CD4-positive, alpha-beta memory T cell (primary cell): ENCODE data around the gene METTL1. TPM values are rescaled to one million over a fixed set of nuclear protein-coding genes. Genes with fewer than 3 reads are reported as not detected.
A peak's percentile ranks its signal among the peaks of the same experiment; 100 is the strongest.
"Not testable (repeated sequence)": the region's sequence is repeated elsewhere in the genome, so short reads cannot be mapped to it uniquely, and the experiment has no call there.

ENCODE experiments used
- CTCF ChIA-PET: fragments of 350-600 bp; sonication (Branson Sonifier 250); formaldehyde crosslinking; loops from one replicate; lab custom pipeline; 2021; ENCODE audit warnings: inconsistent platforms; ENCODE audit not compliant: partially characterized antibody; lab: Charles Lee
- POLR2A ChIA-PET: fragments of 350-600 bp; sonication (Branson Sonifier 250); formaldehyde crosslinking; loops from one replicate; lab custom pipeline; 2021; ENCODE audit not compliant: partially characterized antibody; lab: Charles Lee
- DNase-seq, 5 donors: peaks; one replicate each; pipeline versions ENCODE4 v3.0.0 to v3.0.0-alpha.2; 2020 to 2022; ENCODE audit warnings: mixed read lengths in 1 of 5
- H3K27ac ChIP-seq: one replicate; pipeline ENCODE4 v1.7.0; 2013; ENCODE audit warnings: low read depth, low read length
- H3K27me3 ChIP-seq: 2 replicates; pipeline ENCODE4 v1.7.0; 2013; ENCODE audit warnings: mild to moderate bottlenecking, low read length, moderate library complexity; ENCODE audit not compliant: insufficient read depth
- H3K36me3 ChIP-seq: 2 replicates; pipeline ENCODE4 v1.7.0; 2013; ENCODE audit warnings: mild to moderate bottlenecking, low read length, moderate library complexity; ENCODE audit not compliant: insufficient read depth
- H3K4me1 ChIP-seq: 2 replicates; pipeline ENCODE4 v1.7.0; 2013; ENCODE audit warnings: mild to moderate bottlenecking, low read length, moderate library complexity; ENCODE audit not compliant: insufficient read depth
- H3K4me3 ChIP-seq, 2 donors: one replicate each; pipeline ENCODE4 v1.7.0; 2013; ENCODE audit warnings: low read length in 2 of 2, mild to moderate bottlenecking in 1 of 2
- H3K9me3 ChIP-seq, 2 donors: one replicate each; pipeline ENCODE4 v1.7.0; 2013; ENCODE audit warnings: low read length in 2 of 2, control low read depth in 1 of 2; ENCODE audit not compliant: control insufficient read depth in 1 of 2
- H3K27ac Mint-ChIP-seq, 7 donors: one replicate each; pipeline ENCODE4 v1.8.0; 2020 to 2021; ENCODE audit warnings: mixed read lengths in 7 of 7, mild to moderate bottlenecking in 6 of 7, inconsistent platforms in 3 of 7, moderate library complexity in 3 of 7
- H3K27me3 Mint-ChIP-seq, 2 donors: one replicate each; pipeline ENCODE4 v1.8.0; 2020 to 2021; ENCODE audit warnings: mixed read lengths in 2 of 2
- H3K36me3 Mint-ChIP-seq, 2 donors: one replicate each; pipeline ENCODE4 v1.8.0; 2020 to 2021; ENCODE audit warnings: mixed read lengths in 2 of 2, inconsistent platforms in 1 of 2, mild to moderate bottlenecking in 1 of 2
- H3K4me1 Mint-ChIP-seq, 4 donors: one replicate each; pipeline ENCODE4 v1.8.0; 2020 to 2021; ENCODE audit warnings: mixed read lengths in 4 of 4, mild to moderate bottlenecking in 1 of 4
- H3K4me3 Mint-ChIP-seq, 8 donors: one replicate each; pipeline ENCODE4 v1.8.0; 2020 to 2021; ENCODE audit warnings: mixed read lengths in 8 of 8, mild to moderate bottlenecking in 7 of 8, moderate library complexity in 6 of 8, inconsistent platforms in 3 of 8
- H3K9me3 Mint-ChIP-seq, 8 donors: one replicate each; pipeline ENCODE4 v1.8.0; 2020 to 2021; ENCODE audit warnings: mixed read lengths in 8 of 8, mild to moderate bottlenecking in 5 of 8, inconsistent platforms in 3 of 8, moderate library complexity in 1 of 8
- intact Hi-C: fragments of 100-400 bp; cut with micrococcal nuclease; formaldehyde crosslinking; loops from one replicate; pipeline ENCODE4 v1.15.1; 2023
- polyA plus RNA-seq, 2 donors: library from polyadenylated mRNA; unstranded; fragments of 300-500 nt; fragmentation: Illumina TruSeq; gene quantifications; one replicate each; pipeline ENCODE4 v1.2.3, GENCODE V29; 2021
- total RNA-seq, 2 experiments: library from RNA; stranded (reverse); gene quantifications; one replicate each; pipeline ENCODE4 v1.2.3, GENCODE V29; 2021

METTL1 gene
- total and polyA plus RNA-seq, 4 experiments from 2014 or later, result 9.9 to 19.1 (median 13.6) TPM

DNA sequence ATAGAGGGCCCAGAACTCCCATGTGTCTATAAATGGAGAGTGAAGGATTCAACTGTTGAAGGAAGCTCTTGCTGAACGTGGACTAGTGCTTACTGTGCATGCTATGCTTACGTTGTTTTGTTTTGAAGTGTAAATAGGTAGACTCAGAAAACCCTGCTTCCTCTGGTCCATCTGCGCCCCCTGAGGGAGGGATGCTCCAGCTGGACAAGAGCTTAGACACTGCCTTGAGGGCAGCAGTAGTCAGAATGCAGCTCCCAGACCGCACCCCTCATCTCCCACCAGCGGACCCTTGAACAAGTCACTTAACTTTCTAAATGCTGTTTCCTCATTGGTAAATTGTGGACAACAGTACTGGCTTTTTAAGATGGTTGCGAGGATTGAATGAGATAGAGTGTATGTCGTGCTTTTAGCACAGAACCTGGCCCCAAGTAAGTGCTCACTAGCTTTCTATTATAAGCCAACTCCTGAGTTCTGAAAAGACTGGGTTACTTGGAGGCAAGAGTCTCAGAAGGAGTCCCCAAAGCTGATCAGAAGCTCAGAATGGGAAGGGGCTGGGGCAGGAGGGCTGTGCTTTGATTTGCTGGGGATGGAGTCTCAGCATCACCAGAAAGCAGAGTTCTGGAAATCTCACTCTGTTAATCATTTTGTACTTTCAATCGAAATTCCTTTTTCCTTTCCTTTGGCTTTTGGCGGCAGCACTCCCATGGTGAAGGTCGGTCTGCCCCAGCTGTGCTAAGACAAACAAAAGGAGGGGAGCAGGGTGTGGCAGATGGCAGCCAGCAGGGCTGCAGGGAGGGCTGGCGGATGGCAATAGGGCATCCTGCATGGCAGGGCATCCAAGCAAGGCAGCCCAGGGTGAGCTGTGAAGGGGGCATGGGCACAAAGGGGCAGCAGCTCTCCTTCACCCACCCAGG lies 48.9 kb downstream of the METTL1 start:
- H3K36me3 ChIP-seq, result peaks cover 52% of the 10 kb centered on the region
- ChIA-PET POLR2A (interaction anchor here (0.6 to 4.4 kb wide), 6 partner anchors 9 to 212 kb away, joined by 3 to 32 read pairs (median 6); partner anchors contain the start of gene TSPAN31), CTCF (interaction anchor here (1.2 to 3.2 kb wide), 2 partner anchors 19 to 34 kb away, joined by 3 to 10 read pairs; no protein-coding TSS in a partner anchor)
- intact Hi-C loops, result no loop called here
- Mint-ChIP-seq H3K27ac (peak overlapping the region; percentile 34 to 84 (median 75)), H3K4me1 (peaks cover 14 to 32% (median 21%) of the 10 kb centered on the region in 4 donors), H3K9me3 (peaks cover 0 to 2% (median 0%) of the 10 kb centered on the region in 8 donors), H3K36me3 (peaks cover 26 to 47% of the 10 kb centered on the region in 2 donors), H3K27me3 (no peaks in the 10 kb centered on the region), H3K4me3 (peak overlapping the region in 1 of 8 donors; percentile 51)
- H3K4me3 ChIP-seq, result no peak overlapping the region
- H3K9me3 ChIP-seq, result no peaks in the 10 kb centered on the region
- no peak overlapping the region for H3K27ac ChIP-seq
- no peaks in the 10 kb centered on the region for H3K4me1 ChIP-seq
- no peak for DNase-seq
- no peaks in the 10 kb centered on the region for H3K27me3 ChIP-seq

DNA sequence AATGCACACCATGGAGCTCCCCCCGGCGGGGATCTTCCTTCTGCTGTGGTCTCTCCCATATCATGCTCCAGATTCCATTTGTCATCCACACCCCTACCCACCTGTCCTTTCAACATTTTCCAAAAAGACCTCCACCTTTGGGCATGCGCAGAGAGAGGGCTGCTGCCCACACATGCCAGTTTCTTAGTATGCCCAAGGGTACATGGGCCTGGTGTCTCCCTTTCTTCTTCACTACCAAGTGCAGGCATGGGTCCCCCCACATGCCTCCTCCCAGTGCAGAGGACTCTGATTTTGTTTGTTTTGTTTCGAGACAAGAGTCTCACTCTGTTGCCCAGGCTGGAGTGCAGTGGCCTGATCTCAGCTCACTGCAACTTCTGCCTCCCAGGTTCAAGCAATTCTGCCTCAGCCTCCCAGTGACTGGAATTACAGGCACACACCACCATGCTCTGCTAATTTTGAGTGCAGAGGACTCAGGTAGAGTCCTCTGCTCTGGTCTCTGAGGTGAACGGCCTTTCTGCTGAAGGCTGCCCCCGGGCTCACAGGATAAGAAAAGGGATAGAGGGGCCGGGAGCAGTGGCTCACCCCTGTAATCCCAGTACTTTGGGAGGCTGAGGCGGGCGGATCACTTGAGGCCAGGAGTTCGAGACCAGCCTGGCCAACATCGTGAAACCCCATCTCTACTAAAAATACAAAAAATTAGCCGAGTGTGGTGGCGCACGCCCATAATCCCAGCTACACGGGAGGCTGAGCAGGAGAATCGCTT lies 49.9 kb downstream of the METTL1 start:
- H3K4me3 Mint-ChIP-seq, DNase-seq, H3K9me3 ChIP-seq, intact Hi-C loops, H3K27me3 Mint-ChIP-seq, H3K27me3 ChIP-seq, H3K4me1 ChIP-seq, H3K9me3 Mint-ChIP-seq, H3K4me3 ChIP-seq, H3K27ac ChIP-seq: not testable (repeated sequence)
- POLR2A ChIA-PET, result interaction anchor here (1.0 to 4.4 kb wide), 6 partner anchors 10 to 23 kb away, joined by 3 to 32 read pairs (median 5); partner anchors contain the start of gene TSPAN31
- peaks cover 48% of the 10 kb centered on the region for H3K36me3 ChIP-seq
- Mint-ChIP-seq H3K36me3 (peaks cover 24 to 47% of the 10 kb centered on the region in 2 donors), H3K27ac (peak overlapping the region in 4 of 7 donors; percentile 29 to 72 (median 42)), H3K4me1 (peaks cover 14 to 32% (median 21%) of the 10 kb centered on the region in 4 donors)
- CTCF ChIA-PET, result interaction anchor here (1.2 to 3.2 kb wide), 2 partner anchors 20 to 35 kb away, joined by 3 to 10 read pairs; no protein-coding TSS in a partner anchor

DNA sequence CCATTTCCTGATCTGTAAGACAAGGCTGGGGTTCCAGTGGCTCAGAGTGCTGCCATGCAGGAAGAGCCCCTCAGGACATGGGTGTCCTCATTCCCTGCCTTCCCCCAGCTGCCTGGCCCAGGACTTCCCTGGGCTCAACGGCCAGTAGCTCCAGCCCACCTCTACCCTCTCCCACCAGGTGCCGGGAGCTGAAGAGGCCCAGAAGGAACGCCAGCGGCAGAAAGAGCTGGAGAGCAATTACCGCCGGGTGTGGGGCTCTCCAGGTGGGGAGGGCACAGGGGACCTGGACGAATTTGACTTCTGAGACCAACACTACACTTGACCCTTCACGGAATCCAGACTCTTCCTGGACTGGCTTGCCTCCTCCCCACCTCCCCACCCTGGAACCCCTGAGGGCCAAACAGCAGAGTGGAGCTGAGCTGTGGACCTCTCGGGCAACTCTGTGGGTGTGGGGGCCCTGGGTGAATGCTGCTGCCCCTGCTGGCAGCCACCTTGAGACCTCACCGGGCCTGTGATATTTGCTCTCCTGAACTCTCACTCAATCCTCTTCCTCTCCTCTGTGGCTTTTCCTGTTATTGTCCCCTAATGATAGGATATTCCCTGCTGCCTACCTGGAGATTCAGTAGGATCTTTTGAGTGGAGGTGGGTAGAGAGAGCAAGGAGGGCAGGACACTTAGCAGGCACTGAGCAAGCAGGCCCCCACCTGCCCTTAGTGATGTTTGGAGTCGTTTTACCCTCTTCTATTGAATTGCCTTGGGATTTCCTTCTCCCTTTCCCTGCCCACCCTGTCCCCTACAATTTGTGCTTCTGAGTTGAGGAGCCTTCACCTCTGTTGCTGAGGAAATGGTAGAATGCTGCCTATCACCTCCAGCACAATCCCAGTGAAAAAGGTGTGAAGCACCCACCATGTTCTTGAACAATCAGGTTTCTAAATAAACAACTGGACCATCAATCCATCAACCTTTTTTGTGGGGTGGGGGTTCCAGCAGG lies 51.0 kb downstream of the METTL1 start:
- no peak overlapping the region for H3K4me3 ChIP-seq
- Mint-ChIP-seq H3K27me3 (no peaks in the 10 kb centered on the region), H3K27ac (peak overlapping the region in 3 of 7 donors; percentile 13 to 70 (median 49)), H3K9me3 (peaks cover 0 to 2% (median 0%) of the 10 kb centered on the region in 8 donors), H3K4me3 (no peak overlapping the region), H3K4me1 (peaks cover 12 to 32% (median 20%) of the 10 kb centered on the region in 4 donors), H3K36me3 (peaks cover 20 to 48% of the 10 kb centered on the region in 2 donors)
- no peaks in the 10 kb centered on the region for H3K4me1 ChIP-seq
- intact Hi-C loops, result no loop called here
- H3K36me3 ChIP-seq, result peaks cover 53% of the 10 kb centered on the region
- ChIA-PET CTCF (interaction anchor here (1.2 to 2.0 kb wide), 2 partner anchors 21 to 136 kb away, joined by 3 to 6 read pairs; no protein-coding TSS in a partner anchor), POLR2A (interaction anchor here (1.0 to 4.4 kb wide), 5 partner anchors 11 to 23 kb away, joined by 3 to 32 read pairs (median 5); partner anchors contain the start of gene TSPAN31)
- no peak for DNase-seq
- no peak overlapping the region for H3K27ac ChIP-seq
- no peaks in the 10 kb centered on the region for H3K27me3 ChIP-seq
- H3K9me3 ChIP-seq, result no peaks in the 10 kb centered on the region

DNA sequence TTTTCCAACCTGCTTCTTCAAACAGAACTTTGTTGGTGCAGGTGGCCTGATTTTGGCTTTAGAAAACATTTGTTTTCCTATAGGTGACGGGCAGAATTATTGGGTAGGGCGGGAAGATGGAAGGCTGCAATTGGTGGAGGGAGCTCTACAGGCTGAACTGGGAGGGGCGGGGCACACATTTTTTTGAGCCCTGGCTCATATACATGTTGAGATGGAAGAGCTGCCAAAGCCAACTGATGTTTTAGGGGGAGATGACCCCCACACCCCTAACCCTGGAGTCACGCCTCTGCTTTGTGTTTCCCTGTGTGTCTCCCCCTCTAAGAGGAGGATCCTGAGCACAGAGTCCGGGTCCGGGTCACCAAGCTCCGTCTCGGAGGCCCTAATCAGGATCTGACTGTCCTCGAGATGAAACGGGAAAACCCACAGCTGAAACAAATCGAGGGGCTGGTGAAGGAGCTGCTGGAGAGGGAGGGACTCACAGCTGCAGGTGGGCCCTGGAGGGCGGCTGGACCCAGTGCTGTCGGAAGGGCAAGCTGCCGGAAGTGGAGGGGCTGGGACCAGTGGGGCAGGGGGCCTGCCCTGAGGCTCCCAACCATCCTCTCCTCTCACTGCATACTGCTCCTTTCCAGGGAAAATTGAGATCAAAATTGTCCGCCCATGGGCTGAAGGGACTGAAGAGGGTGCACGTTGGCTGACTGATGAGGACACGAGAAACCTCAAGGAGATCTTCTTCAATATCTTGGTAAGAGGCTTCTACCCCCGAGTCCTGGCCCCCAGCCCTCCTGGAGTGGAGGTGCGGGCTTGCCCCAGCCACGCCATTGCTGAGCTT lies 51.9 kb downstream of the METTL1 start:
- no peak overlapping the region for H3K4me3 Mint-ChIP-seq
- intact Hi-C loops, result no loop called here
- CTCF ChIA-PET, result interaction anchor here (1.2 to 2.0 kb wide), 2 partner anchors 21 to 135 kb away, joined by 3 to 6 read pairs; no protein-coding TSS in a partner anchor
- peaks cover 19 to 52% of the 10 kb centered on the region in 2 donors for H3K36me3 Mint-ChIP-seq
- H3K27ac Mint-ChIP-seq, result peak overlapping the region in 3 of 7 donors; percentile 46 to 70 (median 47)
- no peak overlapping the region for H3K4me3 ChIP-seq
- no peaks in the 10 kb centered on the region for H3K27me3 Mint-ChIP-seq
- no peak overlapping the region for H3K27ac ChIP-seq
- no peaks in the 10 kb centered on the region for H3K4me1 ChIP-seq
- no peak for DNase-seq
- no peaks in the 10 kb centered on the region for H3K27me3 ChIP-seq
- POLR2A ChIA-PET, result interaction anchor here (0.6 to 1.6 kb wide), 5 partner anchors 13 to 32 kb away, joined by 3 to 12 read pairs (median 5); partner anchors contain the start of genes CDK4 and TSPAN31
- peaks cover 11 to 29% (median 18%) of the 10 kb centered on the region in 4 donors for H3K4me1 Mint-ChIP-seq
- no peaks in the 10 kb centered on the region for H3K9me3 ChIP-seq
- H3K9me3 Mint-ChIP-seq, result peaks cover 0 to 2% (median 0%) of the 10 kb centered on the region in 8 donors
- peaks cover 58% of the 10 kb centered on the region for H3K36me3 ChIP-seq

DNA sequence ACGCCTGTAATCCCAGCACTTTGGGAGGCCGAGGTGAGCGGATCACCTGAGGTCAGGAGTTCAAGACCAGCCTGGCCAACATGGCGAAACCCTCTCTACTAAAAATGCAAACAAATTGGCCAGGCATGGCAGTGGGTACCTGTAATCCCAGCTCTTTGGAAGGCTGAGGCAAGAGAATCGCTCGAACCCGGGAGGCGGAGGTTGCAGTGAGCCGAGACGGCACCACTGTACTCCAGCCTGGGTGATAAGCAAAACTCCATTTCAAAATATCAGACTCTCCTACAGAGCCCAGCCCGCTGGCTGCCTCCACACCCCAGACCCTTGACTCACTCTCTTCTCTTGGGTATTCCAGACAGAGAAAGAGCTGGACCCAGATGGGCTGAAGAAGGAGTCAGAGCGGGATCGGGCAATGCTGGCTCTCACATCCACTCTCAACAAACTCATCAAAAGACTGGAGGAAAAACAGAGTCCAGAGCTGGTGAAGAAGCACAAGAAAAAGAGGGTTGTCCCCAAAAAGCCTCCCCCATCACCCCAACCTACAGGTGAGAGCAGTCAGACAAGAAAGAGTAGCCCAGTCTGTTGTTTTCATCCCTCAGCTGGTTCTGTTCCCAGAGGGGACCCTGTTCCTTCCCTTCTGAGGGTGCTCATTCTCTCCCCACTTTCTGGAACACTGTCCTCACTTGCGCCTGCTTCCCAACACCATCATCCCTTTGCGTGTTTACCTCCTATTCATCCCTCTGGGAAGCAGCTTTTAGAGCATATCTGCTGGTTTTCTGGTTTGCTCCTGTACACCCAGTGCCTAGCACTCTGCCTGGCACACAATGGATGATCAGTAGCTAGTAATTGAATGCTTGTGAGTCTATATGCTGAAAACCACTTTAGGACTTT lies 53.0 kb downstream of the METTL1 start:
- CTCF ChIA-PET, result interaction anchor here (1.3 to 2.0 kb wide), 2 partner anchors 23 kb away, joined by 3 to 6 read pairs; no protein-coding TSS in a partner anchor
- POLR2A ChIA-PET, result interaction anchor here (0.6 to 1.6 kb wide), 4 partner anchors 14 to 214 kb away, joined by 3 to 5 read pairs (median 4); partner anchors contain the start of genes CDK4 and TSPAN31
- H3K27ac ChIP-seq, result no peak overlapping the region

More for the DNA sequence above, 53.0 kb downstream of the METTL1 start:
- Mint-ChIP-seq H3K4me3 (no peak overlapping the region), H3K27ac (peak overlapping the region in 4 of 7 donors; percentile 23 to 66 (median 36)), H3K36me3 (peaks cover 17 to 49% of the 10 kb centered on the region in 2 donors), H3K9me3 (peaks cover 0 to 2% (median 0%) of the 10 kb centered on the region in 8 donors), H3K4me1 (peaks cover 6 to 18% (median 13%) of the 10 kb centered on the region in 4 donors), H3K27me3 (no peaks in the 10 kb centered on the region)
- no peak for DNase-seq
- Histone ChIP-seq H3K4me1 (no peaks in the 10 kb centered on the region), H3K27me3 (no peaks in the 10 kb centered on the region), H3K36me3 (peaks cover 58% of the 10 kb centered on the region), H3K9me3 (no peaks in the 10 kb centered on the region), H3K4me3 (no peak overlapping the region)
- intact Hi-C loops, result no loop called here
